CD1c-positive myeloid dendritic cell (primary cell): Measurements from ENCODE around the gene SLC44A1.

Source experiments
- DNase-seq: peaks from one replicate; pipeline ENCODE4 v3.0.0-alpha.2; 2016; ENCODE audit errors: extremely low spot score

The SLC44A1 gene

GRCh38 chr9:105244003-105244733 lies at the start of gene SLC44A1:
TSS of gene SLC44A1 (plus strand) at chr9:105244651. CDS start at chr9:105244869, 218 bp downstream.
- DNase-seq, result peak; percentile 96

- peak; percentile 4 for DNase-seq
These were observed 49.2 kb upstream of the SLC44A1 start for GRCh38 chr9:105195259-105195658.

GRCh38 chr9:105198023-105198422 lies 46.4 kb upstream of the SLC44A1 start:
- no peak for DNase-seq

- no peak for DNase-seq
These were observed 45.6 kb upstream of the SLC44A1 start for GRCh38 chr9:105198865-105199264.

GRCh38 chr9:105204416-105204815 lies 40.0 kb upstream of the SLC44A1 start:
- no peak for DNase-seq

- no peak for DNase-seq
These were observed 38.5 kb upstream of the SLC44A1 start for GRCh38 chr9:105205787-105206495.

GRCh38 chr9:105206496-105206820 lies 38.0 kb upstream of the SLC44A1 start:
- no peak for DNase-seq

GRCh38 chr9:105206821-105207699 lies 37.4 kb upstream of the SLC44A1 start:
- no peak for DNase-seq

GRCh38 chr9:105216440-105217178 lies 27.8 kb upstream of the SLC44A1 start:
- no peak for DNase-seq

- DNase-seq, result no peak
These were observed 25.8 kb upstream of the SLC44A1 start for GRCh38 chr9:105218673-105219072.

- no peak for DNase-seq
These were observed 25.1 kb upstream of the SLC44A1 start for GRCh38 chr9:105219291-105219805.

GRCh38 chr9:105220451-105220850 lies 24.0 kb upstream of the SLC44A1 start:
- DNase-seq, result no peak

- no peak for DNase-seq
These were observed 20.8 kb upstream of the SLC44A1 start for GRCh38 chr9:105223544-105224140.

GRCh38 chr9:105226055-105226454 lies 18.4 kb upstream of the SLC44A1 start:
- DNase-seq, result no peak

- DNase-seq, result no peak
These were observed 12.2 kb upstream of the SLC44A1 start for GRCh38 chr9:105232207-105232606.

GRCh38 chr9:105233873-105234272 lies 10.6 kb upstream of the SLC44A1 start:
- DNase-seq, result no peak

GRCh38 chr9:105236261-105236660 lies 8.2 kb upstream of the SLC44A1 start:
- peak; percentile 13 for DNase-seq

- DNase-seq, result no peak
These were observed 7.2 kb upstream of the SLC44A1 start for GRCh38 chr9:105237246-105237645.

GRCh38 chr9:105238302-105238701 lies 6.1 kb upstream of the SLC44A1 start:
- DNase-seq, result no peak

GRCh38 chr9:105241356-105242043 lies 3.0 kb upstream of the SLC44A1 start:
- DNase-seq, result no peak
